Neural crest cell (in vitro differentiated cells): ENCODE measurements around the gene SLC2A14. TPM values are rescaled to one million over a fixed set of nuclear protein-coding genes. Genes with fewer than 3 reads are reported as not detected.
"Not testable (repeated sequence)": the region's sequence is repeated elsewhere in the genome, so short reads cannot be mapped to it uniquely, and the experiment has no call there.

Experiments used
- DNase-seq: peaks from one replicate; pipeline ENCODE4 v3.0.0; 2021; ENCODE audit warnings: low read depth, mixed read lengths, low spot score
- H3K27ac Mint-ChIP-seq: one replicate; pipeline ENCODE4 v1.8.0; 2021; ENCODE audit warnings: mild to moderate bottlenecking, mixed read lengths; ENCODE audit not compliant: unreplicated experiment
- H3K27me3 Mint-ChIP-seq: 2 replicates; pipeline ENCODE4 v1.8.0; 2021; ENCODE audit warnings: low read depth, mild to moderate bottlenecking, mixed read lengths
- H3K36me3 Mint-ChIP-seq: 2 replicates; pipeline ENCODE4 v1.8.0; 2021; ENCODE audit warnings: low read depth, mild to moderate bottlenecking, mixed read lengths
- H3K4me1 Mint-ChIP-seq: 2 replicates; pipeline ENCODE4 v1.8.0; 2021; ENCODE audit warnings: mixed read lengths
- H3K4me3 Mint-ChIP-seq: one replicate; pipeline ENCODE4 v1.8.0; 2021; ENCODE audit warnings: mild to moderate bottlenecking, mixed read lengths
- H3K9me3 Mint-ChIP-seq: 2 replicates; pipeline ENCODE4 v1.8.0; 2021; ENCODE audit warnings: mixed read lengths
- CTCF ChIP-seq: fragments of 200-600 bp; sonication (generic); conservative IDR thresholded peaks from 2 replicates; pipeline ENCODE4 v1.5.0; 2021; ENCODE audit warnings: antibody characterized with exemption, mild to moderate bottlenecking
- total RNA-seq: library from RNA; stranded (reverse); gene quantifications from 2 replicates; pipeline ENCODE4 v1.2.1, GENCODE V29; 2021

SLC2A14 gene
- total RNA-seq, 1 donor from 2014 or later, result 1.8 TPM

GRCh38 chr12:7892186-7892980, 19.7 kb upstream of the SLC2A14 start:
- TF ChIP-seq CTCF, result no peak
- H3K4me1 Mint-ChIP-seq, result peaks cover 16% of the 10 kb centered on the region
- DNase-seq, result no peak
- no peak overlapping the region for H3K27ac Mint-ChIP-seq
- H3K27me3 Mint-ChIP-seq, result peaks cover 10% of the 10 kb centered on the region
- H3K36me3 Mint-ChIP-seq, result no peaks in the 10 kb centered on the region
- no peaks in the 10 kb centered on the region for H3K9me3 Mint-ChIP-seq
- H3K4me3 Mint-ChIP-seq, result no peak overlapping the region

GRCh38 chr12:7884689-7885088, 12.0 kb upstream of the SLC2A14 start:
- H3K9me3 Mint-ChIP-seq, result peaks cover 5% of the 10 kb centered on the region
- H3K4me1 Mint-ChIP-seq, result peaks cover 10% of the 10 kb centered on the region
- no peaks in the 10 kb centered on the region for H3K27me3 Mint-ChIP-seq
- H3K36me3 Mint-ChIP-seq, result no peaks in the 10 kb centered on the region
- H3K27ac Mint-ChIP-seq, result no peak overlapping the region
- no peak for DNase-seq
- no peak overlapping the region for H3K4me3 Mint-ChIP-seq
- TF ChIP-seq CTCF, result no peak

GRCh38 chr12:7881736-7882120, 9.0 kb upstream of the SLC2A14 start:
- H3K36me3 Mint-ChIP-seq, H3K9me3 Mint-ChIP-seq, DNase-seq, H3K4me3 Mint-ChIP-seq, H3K27me3 Mint-ChIP-seq, H3K27ac Mint-ChIP-seq, H3K4me1 Mint-ChIP-seq: not testable (repeated sequence)

- DNase-seq, result not testable (repeated sequence)
Measured at GRCh38 chr12:7880952-7881735, 8.4 kb upstream of the SLC2A14 start.

GRCh38 chr12:7879246-7879645, 6.5 kb upstream of the SLC2A14 start:
- Mint-ChIP-seq H3K4me3 (no peak overlapping the region), H3K27ac (no peak overlapping the region), H3K27me3 (no peaks in the 10 kb centered on the region), H3K36me3 (no peaks in the 10 kb centered on the region), H3K4me1 (peaks cover 3% of the 10 kb centered on the region), H3K9me3 (peaks cover 5% of the 10 kb centered on the region)
- TF ChIP-seq CTCF, result no peak
- DNase-seq, result no peak

More at GRCh38 chr12:7880952-7881735, 8.4 kb upstream of the SLC2A14 start:
- not testable (repeated sequence) for H3K9me3 Mint-ChIP-seq, H3K27me3 Mint-ChIP-seq, H3K4me1 Mint-ChIP-seq, H3K27ac Mint-ChIP-seq, H3K4me3 Mint-ChIP-seq, H3K36me3 Mint-ChIP-seq

GRCh38 chr12:7877420-7877819, 4.7 kb upstream of the SLC2A14 start:
- no peak overlapping the region for H3K27ac Mint-ChIP-seq
- H3K9me3 Mint-ChIP-seq, result peaks cover 9% of the 10 kb centered on the region
- DNase-seq, result no peak
- no peaks in the 10 kb centered on the region for H3K27me3 Mint-ChIP-seq
- H3K36me3 Mint-ChIP-seq, result no peaks in the 10 kb centered on the region
- no peak overlapping the region for H3K4me3 Mint-ChIP-seq
- TF ChIP-seq CTCF, result no peak
- H3K4me1 Mint-ChIP-seq, result peaks cover 3% of the 10 kb centered on the region
